ACHN (cell line): Measurements from ENCODE around the gene TCEANC2.

Experiments used
- DNase-seq: peaks from one replicate; pipeline ENCODE4 v3.0.0-alpha.2; 2015
- in situ Hi-C: cut with HindIII; loops from 2 replicates; pipeline ENCODE4 v1.10.0; 2017; ENCODE audit warnings: low sequenced_read_pairs, low pct_ligation_motif_present, low pct_unique_long_range_greater_than_20kb

The TCEANC2 gene

DNA sequence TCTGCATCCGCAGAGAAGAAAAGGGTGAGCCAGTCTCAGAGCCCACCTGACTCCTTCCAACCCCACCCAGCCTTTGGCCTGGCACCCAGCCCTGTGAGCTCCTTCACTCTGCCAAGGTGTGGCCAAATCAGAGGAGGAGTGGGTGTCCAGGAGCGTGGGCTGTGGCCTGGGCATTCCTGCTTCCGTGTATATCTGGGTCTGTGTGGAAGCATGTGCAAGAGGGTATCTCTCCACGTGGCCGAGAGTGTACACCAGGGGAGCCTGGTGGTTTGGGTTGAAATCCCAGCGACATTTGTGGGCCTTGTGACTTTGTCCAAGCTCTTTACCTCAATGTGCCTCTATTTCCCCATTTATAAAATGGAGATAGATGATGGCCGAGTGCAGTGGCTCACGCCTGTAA lies 69.6 kb downstream of the TCEANC2 start:
- in situ Hi-C loops, result no loop called here
- DNase-seq, result no peak

DNA sequence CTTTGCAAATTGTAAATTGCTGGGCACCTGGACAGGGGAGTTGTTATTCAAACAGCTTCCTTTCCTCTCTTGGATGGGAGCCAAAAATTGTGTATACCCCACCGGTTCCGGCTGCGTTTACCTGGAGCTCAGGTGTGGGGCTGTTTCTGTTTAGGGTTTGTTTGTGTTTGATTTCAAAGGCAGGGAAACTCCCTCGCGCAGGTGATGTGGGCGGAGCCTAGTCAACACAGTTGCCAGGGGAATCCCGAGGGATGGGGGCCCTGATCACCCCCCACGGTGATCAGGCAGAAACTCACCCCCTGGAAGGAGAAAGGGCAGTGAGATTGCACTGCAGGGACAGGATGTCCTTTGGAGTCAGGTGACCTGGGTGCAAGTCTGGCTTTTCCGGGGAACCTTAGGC lies 71.1 kb downstream of the TCEANC2 start:
- DNase-seq, result no peak
- in situ Hi-C loops, result no loop called here

DNA sequence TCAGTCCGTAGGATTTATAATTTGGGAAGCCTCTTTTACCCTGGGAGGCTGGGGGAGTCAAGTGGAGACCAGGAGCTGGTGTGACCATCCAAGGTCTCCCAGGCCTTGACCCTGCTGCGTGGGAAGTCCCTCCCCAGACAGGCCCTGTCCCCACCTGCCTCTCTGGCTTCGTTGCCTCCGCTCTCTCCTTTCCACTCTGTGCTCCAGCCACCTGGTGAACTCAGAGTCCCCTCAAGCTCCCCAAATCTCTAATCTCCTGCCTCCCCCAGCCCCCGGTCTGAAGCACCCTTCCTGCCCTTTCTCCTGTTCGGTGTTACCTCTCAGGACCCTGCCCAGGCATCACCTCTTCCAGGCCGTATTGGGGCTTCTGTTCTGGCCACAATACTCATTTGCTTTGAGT lies 71.5 kb downstream of the TCEANC2 start:
- in situ Hi-C loops, result no loop called here
- DNase-seq, result no peak

DNA sequence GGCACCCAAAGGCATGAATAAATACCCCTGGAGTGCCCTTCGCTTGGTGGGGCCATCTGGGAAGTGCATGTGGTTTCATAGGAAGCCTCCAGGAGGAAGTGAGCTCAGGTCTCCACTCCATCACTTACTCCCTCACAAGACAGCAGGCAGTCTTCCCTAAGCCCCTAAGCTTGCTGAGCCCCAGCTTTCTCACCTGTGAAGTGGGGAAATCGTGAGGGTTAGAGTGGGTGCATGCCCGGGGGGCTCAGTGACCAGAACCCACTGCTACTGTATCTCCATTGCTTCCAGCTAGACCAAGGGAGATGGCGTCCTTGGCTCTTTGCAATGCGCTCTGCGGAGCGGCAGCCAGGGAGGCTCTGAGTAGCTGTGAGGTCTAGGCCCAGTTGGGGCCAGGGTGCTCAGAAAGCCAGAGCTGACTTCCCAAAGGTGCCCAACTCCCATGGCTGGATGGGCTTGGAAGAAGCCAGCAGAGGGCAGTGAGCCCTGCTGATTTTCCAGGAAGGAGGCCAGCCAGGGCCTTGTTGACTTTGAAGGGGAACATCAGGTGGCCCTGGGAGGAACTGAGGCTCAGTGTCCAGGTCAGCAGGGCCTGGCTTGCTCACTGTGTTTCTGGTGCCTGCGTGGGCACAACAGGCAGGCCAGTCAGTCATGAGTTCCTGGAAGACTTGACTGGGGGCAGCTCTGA lies 72.1 kb downstream of the TCEANC2 start:
- in situ Hi-C loops, result no loop called here
- DNase-seq, result peak; percentile 34

DNA sequence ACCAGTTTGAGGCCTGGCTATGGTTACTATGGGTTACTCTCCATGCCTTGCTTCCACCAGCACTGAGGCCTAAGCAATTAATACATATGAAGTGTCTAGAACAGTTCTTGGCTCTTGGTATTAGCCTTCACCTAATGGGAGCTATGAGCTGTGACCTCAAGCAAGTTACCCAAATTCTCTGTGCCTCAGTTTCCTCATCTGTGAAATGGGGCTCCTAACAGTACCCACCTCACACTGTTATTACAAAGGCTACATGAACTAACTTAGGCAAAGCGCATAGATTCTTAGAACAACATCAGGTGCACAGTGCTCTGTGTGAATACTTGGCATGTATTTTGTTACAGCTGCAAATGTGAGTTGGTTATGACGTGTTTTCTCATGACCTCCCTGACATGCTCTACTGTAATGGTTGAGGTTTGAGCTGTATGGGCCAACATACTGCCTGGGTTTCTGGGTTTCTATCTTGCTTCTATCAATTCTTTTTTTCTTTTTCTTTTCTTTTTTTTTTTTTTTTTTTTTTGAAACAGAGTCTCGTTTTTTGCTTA lies 72.9 kb downstream of the TCEANC2 start:
- no peak for DNase-seq
- in situ Hi-C loops, result no loop called here

DNA sequence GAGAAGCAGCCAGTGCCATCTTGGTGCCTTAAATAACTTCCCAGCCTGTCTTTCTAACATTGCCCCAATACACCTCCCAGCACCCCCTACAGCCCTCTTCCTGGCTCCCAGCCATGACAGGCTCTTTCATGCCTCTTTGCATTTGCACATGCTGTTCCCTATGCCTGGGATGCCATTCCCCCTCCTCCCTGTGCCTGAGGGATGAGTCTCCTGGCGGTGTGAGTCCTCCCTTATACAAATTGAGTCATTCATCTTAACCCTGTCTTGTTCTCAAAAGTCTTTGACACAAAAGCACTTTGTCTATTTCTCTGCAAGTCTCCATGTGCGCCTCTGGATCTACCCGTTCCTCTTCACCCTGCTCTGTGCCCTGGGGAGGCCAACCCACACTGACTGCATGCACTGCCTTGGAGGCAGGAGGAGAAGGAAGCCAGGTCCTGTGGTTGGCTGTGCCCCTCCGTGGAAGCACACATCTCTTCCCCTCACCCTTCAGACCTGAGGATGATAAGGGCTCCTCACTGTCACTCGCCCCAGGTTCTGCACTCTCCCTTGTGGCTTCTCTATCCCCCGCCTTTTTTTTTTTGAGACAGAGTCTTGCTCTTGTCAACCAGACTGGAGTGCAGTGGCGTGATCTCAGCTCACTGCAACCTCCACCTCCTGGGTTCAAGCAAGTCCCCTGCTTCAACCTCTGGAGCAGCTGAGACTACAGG lies 74.3 kb downstream of the TCEANC2 start:
- in situ Hi-C loops, result no loop called here
- no peak for DNase-seq

DNA sequence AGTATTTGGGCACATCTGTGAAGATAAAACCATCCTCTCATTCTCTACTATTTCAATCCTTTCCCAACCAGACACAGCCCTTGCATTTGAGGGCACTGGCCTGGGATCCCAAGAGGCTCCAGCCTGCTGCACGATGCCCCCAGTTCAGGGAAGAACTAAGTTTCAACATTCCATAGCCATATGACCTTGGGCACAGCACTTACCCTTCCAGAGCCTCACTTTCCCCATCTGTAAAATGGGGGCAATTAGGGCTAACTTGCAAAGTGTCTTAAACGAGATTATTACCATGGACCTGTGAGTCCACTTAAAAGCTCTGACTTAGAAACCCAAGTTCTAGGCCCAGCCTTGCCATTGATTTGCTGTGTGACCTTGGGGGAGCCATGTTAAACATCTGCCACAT lies 76.5 kb downstream of the TCEANC2 start:
- DNase-seq, result no peak
- in situ Hi-C loops, result no loop called here

DNA sequence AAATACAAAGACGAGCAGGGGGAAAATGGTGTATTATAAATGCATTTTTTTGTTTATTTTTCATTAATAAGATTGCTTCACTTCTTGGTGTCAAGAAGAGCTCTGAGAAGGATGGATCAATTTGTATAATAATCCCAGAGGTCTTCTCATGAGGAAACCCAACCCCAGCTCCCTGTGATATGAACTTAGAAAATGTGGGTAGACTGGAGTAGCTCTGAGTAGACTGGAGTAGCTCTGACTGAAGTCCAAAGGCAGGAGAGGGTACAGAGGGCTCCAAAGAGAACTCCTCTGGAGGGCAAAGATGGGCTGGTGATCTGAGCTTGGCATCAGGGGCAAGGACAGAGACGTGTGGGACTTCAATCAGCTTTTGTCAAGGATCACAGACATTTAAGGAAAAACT lies 78.0 kb downstream of the TCEANC2 start:
- in situ Hi-C loops, result no loop called here

DNA sequence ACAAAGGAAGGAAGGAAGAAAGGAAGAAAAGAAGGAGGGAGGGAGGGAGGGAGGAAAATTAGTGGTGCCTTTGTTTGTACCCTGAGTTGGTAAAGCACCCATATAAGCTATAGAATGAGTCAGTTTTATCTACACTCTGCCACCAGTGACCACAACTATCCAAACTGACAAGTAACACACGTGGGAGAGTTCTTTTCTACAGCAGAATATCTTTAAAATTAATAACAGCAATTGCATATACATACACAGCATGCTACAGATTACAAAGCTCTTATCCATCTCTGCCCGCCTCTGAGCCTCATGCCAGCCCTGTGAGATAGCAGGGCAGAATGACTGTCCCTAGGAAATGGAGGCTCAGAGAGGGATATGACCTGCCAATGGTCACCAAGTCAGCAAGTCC lies 79.1 kb downstream of the TCEANC2 start:
- no peak for DNase-seq
- in situ Hi-C loops, result no loop called here

More for the DNA sequence above, 78.0 kb downstream of the TCEANC2 start:
- DNase-seq, result no peak

DNA sequence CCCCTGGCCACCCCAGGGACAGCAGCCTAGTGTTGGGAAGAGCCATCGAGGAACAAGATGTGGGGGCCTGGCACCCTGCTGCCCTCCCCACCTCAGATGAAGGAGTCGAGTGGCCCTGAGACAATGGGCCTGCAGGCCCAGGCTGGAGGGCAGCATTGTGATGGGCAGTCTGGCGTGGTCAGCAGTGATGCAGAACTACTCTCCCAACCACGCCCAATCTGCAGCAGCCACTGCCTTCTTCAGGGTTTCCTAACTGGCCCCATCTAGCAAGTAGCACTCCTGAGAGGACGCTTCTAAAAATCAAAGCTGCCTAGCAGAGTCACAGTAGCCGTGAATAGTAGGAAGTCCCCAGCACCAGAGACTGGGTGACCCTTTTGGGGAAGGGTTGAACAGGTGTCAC lies 80.9 kb downstream of the TCEANC2 start:
- in situ Hi-C loops, result no loop called here
- no peak for DNase-seq

DNA sequence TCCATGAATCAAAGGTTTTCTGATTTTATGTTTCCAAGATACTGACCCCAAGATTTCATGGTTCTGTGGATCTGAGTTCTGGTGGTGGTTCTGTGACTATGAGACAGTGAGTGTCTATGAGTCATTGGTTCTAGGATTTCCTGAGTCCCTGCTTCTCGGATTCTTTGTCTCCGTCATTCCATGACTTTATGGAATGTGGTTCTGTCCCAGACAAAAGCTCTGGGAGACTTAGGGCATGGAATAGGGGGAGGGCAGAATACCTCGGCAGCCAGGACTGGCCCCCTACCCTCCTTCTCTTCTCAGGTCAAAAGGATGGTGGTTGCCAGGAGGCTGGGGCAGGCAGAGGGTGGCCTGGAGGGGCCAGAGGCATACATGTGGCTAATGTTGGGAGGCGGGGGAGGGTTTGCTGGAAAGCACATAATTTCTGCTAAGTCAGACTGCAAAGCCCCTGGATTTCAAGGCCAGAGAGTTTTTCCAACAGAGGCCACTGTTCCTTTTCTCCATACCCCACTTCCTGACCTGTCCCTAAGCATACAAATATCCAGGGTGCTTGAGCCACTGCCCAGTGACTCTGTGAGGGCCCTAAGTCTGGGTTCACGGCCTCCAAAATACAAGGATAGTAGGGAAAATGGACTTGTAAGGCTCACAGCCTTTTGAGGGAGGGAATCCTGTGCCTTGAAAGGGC lies 82.2 kb downstream of the TCEANC2 start:
- in situ Hi-C loops, result no loop called here
- peak; percentile 8 for DNase-seq

DNA sequence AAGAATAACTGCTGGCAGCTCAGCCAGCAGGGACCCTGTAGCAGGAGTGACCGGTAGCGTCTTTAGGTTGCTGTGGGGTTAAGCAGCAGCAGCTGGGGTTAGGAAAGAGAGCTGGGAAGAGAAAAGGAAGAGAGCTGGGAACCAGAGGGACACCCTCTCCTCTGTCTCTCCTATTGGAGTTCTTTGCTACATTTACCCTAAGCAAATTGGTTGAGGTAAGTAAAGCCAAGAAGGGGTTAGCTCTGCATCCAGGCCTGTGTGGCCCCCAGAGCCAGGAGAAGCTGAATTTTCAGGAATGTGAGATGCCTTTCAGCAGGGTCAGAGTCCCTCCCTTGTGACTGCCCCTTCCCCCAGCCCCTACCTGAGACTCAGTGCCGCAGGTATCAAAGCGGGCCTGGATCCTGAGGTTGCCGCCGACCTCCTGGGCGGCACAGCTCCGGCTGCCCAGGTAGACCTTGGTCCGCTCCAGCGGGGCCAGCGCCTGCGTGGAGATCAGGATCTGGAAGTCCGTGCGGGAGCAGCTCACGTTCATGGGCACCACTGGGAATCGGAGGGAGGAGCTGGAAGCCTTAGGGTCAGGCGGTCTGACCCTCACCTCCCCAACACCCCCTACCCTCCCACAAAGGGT lies 83.0 kb downstream of the TCEANC2 start:
- in situ Hi-C loops, result no loop called here
- no peak for DNase-seq

DNA sequence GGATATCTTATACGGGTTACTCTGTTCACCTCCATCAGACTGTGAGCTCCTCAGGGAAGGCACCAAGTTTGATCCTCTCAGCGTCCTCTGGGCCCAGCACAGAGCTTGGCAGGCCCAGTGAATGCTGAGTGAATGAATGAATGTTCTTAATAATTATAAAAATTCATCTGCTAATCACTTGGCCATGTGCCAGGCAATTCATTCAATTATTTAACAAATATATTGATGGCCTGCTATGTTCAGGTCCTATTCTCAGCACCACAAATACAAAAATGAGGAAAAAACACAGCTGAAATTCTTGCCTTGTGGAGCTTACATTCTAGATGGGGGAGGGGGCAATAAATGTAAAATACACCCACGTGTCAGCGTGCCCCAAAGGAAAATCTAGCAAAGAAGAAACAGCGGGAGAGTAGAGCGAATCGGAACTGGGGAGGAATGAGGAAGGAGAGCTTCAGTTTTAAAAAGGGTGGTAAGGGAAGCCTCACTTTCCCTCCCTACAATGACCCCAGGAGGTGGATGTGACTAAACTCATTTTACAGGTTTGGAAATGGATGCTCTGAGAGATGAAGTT lies 83.6 kb downstream of the TCEANC2 start:
- in situ Hi-C loops, result no loop called here
- DNase-seq, result no peak

DNA sequence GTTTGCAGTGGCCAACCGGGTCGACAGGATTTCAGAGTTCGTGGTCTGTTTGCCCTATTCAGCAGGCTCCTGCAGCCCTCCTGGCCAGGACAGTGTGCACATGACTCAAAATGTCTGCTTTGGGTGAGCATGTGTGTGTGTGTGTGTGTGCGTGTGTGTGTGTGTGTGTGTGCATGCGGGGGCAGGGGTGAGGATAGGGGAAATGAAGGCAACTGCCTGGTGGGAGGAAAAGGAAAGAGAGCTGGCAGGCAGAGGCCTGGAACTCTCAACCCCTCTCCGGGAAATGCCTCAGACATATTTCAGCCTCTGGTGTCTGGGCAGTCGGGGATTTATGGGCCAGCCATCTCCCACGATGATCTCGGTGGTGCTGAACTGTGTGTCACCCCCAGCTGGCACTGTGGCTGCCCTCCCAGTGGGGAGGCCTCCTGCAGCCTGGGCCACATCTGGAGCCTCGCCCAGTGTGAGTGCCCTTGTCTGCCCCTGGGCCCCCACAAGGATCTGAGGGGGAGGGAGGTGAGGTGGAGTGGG lies 84.2 kb downstream of the TCEANC2 start:
- DNase-seq, result no peak
- in situ Hi-C loops, result no loop called here

DNA sequence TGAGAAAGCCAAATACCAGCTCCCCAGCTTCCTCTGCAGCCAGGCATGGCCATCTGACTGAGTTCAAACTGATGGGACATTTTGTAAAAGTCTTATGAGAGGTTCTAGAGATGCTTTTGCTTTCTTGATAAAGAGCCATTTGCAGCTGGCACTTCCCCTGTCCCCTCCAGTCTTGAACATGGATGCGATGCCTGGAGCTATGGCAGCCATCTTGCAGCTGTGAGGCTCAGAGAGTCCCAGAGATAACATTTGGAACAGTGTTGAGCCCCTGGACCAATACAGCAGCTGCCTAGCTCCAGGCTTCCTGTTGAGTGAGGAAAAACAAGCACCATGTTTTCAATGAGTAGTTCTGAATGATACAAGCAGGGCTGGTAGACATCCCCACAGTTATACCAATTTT lies 85.6 kb downstream of the TCEANC2 start:
- in situ Hi-C loops, result no loop called here
- DNase-seq, result no peak

DNA sequence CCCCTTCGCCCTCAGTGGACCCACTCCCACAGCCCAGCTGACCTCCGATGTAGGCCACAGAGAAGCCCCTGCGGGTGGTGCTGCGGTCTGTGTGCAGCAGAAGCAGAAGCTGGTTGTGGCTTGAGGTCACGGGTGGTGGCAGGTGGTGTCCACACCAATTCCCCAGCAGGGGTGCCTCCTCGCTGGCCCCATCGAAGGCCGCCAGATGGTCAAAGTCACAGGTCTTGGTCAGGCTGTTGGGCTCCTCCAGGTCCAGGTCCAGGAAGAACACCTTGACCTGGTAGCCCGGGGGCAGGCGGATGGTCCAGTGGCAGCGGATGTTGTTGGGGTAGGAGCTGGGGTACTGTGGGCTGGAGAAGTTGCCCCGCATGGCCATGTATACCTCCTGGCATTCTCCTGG lies 86.3 kb downstream of the TCEANC2 start:
- in situ Hi-C loops, result no loop called here

DNA sequence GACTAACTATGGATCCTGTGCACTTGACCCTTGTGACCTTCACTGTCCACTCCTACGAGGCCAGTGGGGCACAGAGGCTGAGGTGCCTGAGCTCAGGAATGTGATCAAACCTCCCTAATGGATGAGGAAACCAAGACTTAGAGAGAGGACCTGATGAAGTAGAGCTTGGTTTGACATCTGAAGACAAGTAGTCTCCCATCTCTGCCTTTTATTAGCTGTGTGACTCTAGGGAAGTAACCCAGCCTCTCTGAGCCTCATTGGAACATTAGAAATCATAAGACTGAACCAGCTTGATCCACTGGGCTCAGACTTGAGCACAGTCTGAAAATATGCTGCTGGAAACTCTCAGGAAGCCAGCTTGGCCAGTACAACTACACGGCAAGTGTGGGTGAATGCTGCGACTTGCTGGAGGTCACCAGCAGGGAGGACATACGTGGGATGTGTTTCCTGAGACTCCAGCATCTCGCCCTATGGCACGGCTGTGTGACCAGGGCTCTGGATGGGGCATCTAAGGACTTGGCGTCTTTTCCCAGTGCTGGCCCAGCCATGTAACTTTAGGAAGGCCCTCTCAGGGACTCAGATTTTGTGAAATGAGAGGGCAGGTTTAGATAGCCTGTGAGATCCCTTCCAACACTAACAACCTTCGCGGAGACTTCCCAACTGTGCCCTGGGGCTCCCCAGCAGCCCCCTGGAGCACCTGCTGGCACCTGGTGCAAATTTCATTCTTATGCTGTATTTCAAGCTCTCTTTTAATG lies 88.9 kb downstream of the TCEANC2 start:
- no peak for DNase-seq

More for the DNA sequence above, 86.3 kb downstream of the TCEANC2 start:
- no peak for DNase-seq

DNA sequence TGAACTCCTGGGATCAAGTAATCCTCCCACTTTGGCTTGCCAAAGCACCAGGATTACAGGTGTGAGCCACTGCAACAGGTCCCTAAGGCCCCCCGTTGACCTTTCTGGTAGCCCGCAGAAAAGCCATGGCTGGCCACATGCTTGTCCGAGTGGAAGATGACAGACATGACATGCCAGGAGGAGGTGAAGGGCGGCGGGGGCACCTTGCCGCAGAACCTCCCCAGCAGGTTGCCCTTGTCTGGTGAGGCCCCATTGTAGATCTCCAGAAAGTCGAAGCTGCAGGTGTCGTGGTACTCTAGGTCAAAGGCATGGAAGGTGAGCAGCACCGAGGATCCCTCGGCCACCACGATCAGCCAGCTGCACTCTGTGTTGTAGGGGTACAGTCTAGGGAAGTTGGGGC lies 91.0 kb downstream of the TCEANC2 start:
- no peak for DNase-seq
- in situ Hi-C loops, result no loop called here

More for the DNA sequence above, 88.9 kb downstream of the TCEANC2 start:
- in situ Hi-C loops, result no loop called here
